Vagina (tissue), 2 donors: Measurements from ENCODE around the gene HGF. TPM values are rescaled to one million over a fixed set of nuclear protein-coding genes. Genes with fewer than 3 reads are reported as not detected.

Source experiments
- DNase-seq, 2 donors: peaks; one replicate each; pipeline ENCODE4 v3.0.0-alpha.2; 2017; ENCODE audit errors: extremely low spot score in 2 of 2
- H3K27ac ChIP-seq: fragments of 200-600 bp; sonication (generic); one replicate; pipeline ENCODE4 v1.5.1; 2019
- H3K27me3 ChIP-seq: fragments of 200-600 bp; sonication (generic); one replicate; pipeline ENCODE4 v1.5.1; 2019
- H3K36me3 ChIP-seq, 2 donors: fragments of 200-600 bp; sonication (generic); one replicate each; pipeline ENCODE4 v1.5.1; 2017 to 2019
- H3K4me1 ChIP-seq: fragments of 200-600 bp; sonication (generic); one replicate; pipeline ENCODE4 v1.5.1; 2019
- H3K4me3 ChIP-seq, 2 donors: fragments of 200-600 bp; sonication (generic); 1 replicate in 1 of 2; 2 replicates in 1 of 2; pipeline ENCODE4 v1.5.1; 2016 to 2019
- H3K9me3 ChIP-seq: fragments of 200-600 bp; sonication (generic); one replicate; pipeline ENCODE4 v1.5.1; 2019
- POLR2A ChIP-seq, 2 donors: fragments of 450-650 bp; IDR thresholded peaks; one replicate each; pipeline ENCODE4 v1.6.1; 2017; ENCODE audit warnings: antibody characterized with exemption in 2 of 2, mild to moderate bottlenecking in 2 of 2, moderate library complexity in 2 of 2
- POLR2AphosphoS5 ChIP-seq, 2 donors: sonication (generic); formaldehyde crosslinking; IDR thresholded peaks; one replicate each; pipeline ENCODE4 v1.9.0; 2017; ENCODE audit warnings: antibody characterized with exemption in 2 of 2, mild to moderate bottlenecking in 2 of 2, low read depth in 1 of 2; ENCODE audit not compliant: insufficient read depth in 1 of 2
- intact Hi-C: fragments of 100-400 bp; cut with DNase I; formaldehyde crosslinking; loops from one replicate; pipeline ENCODE4 v1.15.1; 2023
- total RNA-seq: library from RNA; depleted of rRNA; stranded (reverse); fragments of >200 nt; gene quantifications from one replicate; pipeline ENCODE4 v1.2.3, GENCODE V29; 2016
- TF ChIP-seq, protein P1 (sequence below), 3 experiments: fragments of 450-650 bp in 2 of 3; fragments of 200-600 bp in 1 of 3; sonication (generic) in 1 of 3; IDR thresholded peaks; one replicate each; pipeline ENCODE4 v1.5.1; 2017 to 2019; ENCODE audit warnings: antibody characterized with exemption in 3 of 3, mild to moderate bottlenecking in 2 of 3, moderate library complexity in 2 of 3

The HGF gene
- total RNA-seq, 1 donor from 2014 or later: 15.0 TPM

DNA sequence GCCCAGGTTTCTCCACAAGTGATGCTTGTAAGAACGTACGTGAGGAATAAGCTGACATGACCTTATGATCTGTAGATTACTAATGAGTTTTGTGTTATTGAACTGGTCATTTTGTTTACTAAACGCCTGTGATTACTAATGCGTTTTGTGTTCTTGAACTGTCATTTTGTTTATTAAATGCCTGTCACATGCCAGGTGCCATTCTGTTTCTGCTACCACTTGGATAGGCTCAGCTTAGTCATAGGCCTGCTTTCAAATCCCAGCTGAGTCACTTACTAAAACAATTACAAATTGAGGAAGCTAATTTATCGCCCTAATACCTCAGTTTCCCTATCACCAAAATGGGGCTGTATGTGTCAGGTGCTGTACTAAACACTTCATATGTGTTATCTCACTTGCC lies 4.7 kb upstream of the HGF start:
- TF ChIP-seq POLR2AphosphoS5 (IDR thresholded peaks at IDR 0.05; ENCODE audit: insufficient read depth in 1 of 2, low read depth in 1 of 2) (no peak), POLR2A (IDR thresholded peaks at IDR 0.05) (no peak)
- TF ChIP-seq, protein P1, sequence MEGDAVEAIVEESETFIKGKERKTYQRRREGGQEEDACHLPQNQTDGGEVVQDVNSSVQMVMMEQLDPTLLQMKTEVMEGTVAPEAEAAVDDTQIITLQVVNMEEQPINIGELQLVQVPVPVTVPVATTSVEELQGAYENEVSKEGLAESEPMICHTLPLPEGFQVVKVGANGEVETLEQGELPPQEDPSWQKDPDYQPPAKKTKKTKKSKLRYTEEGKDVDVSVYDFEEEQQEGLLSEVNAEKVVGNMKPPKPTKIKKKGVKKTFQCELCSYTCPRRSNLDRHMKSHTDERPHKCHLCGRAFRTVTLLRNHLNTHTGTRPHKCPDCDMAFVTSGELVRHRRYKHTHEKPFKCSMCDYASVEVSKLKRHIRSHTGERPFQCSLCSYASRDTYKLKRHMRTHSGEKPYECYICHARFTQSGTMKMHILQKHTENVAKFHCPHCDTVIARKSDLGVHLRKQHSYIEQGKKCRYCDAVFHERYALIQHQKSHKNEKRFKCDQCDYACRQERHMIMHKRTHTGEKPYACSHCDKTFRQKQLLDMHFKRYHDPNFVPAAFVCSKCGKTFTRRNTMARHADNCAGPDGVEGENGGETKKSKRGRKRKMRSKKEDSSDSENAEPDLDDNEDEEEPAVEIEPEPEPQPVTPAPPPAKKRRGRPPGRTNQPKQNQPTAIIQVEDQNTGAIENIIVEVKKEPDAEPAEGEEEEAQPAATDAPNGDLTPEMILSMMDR (IDR thresholded peaks at IDR 0.05): no peak
- no peak for DNase-seq
- peaks cover 10% of the 10 kb centered on the region for H3K4me1 ChIP-seq
- intact Hi-C loops: no loop called here
- H3K36me3 ChIP-seq: no peaks in the 10 kb centered on the region
- no peaks in the 10 kb centered on the region for H3K9me3 ChIP-seq
- H3K27me3 ChIP-seq: no peaks in the 10 kb centered on the region
- no peak overlapping the region for H3K27ac ChIP-seq
- no peak overlapping the region for H3K4me3 ChIP-seq

DNA sequence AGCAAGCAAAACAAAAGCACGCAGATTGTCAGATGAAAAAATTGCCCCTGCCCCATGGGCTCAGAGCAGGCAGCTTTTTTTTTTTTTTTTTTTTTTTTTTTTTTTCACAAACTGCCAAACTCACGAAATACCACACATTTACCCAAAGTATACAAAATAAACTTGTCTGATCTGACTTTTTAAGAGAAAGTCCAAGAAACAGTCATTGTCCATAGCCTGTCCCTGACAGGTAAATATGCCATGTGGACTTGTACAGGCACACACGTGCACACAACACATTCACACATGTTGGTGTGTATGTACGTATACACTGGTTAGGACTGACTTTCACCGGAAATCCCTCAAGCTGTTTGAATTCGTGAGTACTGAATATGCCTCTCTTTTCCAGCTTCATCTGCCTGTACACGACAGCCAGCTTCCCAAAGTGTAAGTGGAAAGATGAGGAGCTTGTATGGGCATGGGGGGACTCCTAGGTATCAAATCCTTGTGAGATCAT lies 929 bp upstream of the HGF start:
- peaks cover 28% of the 10 kb centered on the region for H3K4me1 ChIP-seq
- H3K4me3 ChIP-seq: peak overlapping the region; percentile 44 to 47
- intact Hi-C loops: no loop called here
- H3K27me3 ChIP-seq: no peaks in the 10 kb centered on the region
- no peaks in the 10 kb centered on the region for H3K36me3 ChIP-seq
- no peaks in the 10 kb centered on the region for H3K9me3 ChIP-seq
- DNase-seq: no peak
- TF ChIP-seq, protein P1 (IDR thresholded peaks at IDR 0.05): no peak
- H3K27ac ChIP-seq: peak overlapping the region; percentile 82

DNA sequence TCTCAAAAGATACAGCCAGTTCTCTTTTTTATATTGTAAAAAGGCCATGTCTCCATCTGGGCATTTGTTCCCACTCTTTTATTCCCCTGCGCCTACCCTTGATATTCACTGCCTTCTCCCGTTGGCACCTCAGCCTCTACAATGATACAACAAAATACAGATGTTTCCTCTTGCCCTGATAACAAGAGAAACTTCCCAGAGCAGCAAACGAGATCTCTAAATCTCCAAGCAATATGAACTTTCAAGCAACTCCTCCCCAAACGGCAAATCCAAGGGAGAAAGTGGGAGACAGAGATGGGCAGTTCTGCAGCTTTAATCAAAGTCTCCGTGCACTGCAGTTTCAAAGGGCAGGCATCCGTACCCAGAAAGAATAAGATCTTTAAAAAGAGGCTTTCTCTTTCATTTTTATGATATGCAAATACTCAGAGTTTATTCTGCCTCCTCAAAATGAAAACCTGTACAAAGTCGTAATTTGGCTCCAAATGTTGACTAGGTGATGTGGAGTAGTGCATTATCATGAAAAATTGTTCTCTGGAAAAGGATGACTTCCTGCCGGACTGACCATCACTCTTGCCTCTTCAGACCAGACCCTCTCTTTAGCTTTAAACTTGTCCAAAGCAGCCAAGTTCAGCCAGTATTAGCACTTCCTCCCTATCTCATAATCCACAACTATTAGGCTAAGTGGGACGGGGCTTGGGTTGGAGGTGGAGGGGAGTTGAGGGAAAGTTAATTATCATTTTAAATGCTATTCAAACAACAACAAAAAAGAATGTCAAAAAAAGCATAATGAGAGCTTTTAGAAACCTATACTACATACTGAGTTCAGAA lies 682 bp downstream of the HGF start:
- no peak for DNase-seq
- Histone ChIP-seq H3K4me1 (peaks cover 35% of the 10 kb centered on the region), H3K27me3 (no peaks in the 10 kb centered on the region), H3K4me3 (peak overlapping the region; percentile 44 to 47), H3K27ac (peak overlapping the region; percentile 82), H3K9me3 (no peaks in the 10 kb centered on the region), H3K36me3 (no peaks in the 10 kb centered on the region)
- TF ChIP-seq POLR2AphosphoS5 (IDR thresholded peaks at IDR 0.05; ENCODE audit: insufficient read depth in 1 of 2, low read depth in 1 of 2) (no peak), POLR2A (IDR thresholded peaks at IDR 0.05) (no peak)
- TF ChIP-seq, protein P1 (IDR thresholded peaks at IDR 0.05): no peak
- intact Hi-C loops: no loop called here

DNA sequence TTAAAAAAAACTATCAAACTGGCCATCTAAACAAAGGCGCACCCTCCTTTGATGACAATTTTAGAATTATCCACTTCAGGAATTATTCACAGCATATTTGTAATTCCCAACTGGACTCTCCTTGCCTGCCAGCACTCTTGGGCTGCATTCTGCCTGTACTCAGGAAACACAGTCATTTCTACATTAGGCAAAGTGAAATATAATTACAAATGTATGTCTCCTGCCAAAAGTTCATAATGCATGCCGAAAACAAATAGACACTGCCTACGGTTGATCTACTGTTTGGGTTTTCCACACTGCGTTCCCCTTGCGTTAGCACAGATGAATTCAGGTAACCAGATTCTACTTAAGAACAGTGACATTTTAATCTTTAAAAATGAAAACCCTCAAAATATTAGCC lies 1.9 kb downstream of the HGF start:
- H3K27ac ChIP-seq: no peak overlapping the region
- intact Hi-C loops: no loop called here
- TF ChIP-seq, protein P1 (IDR thresholded peaks at IDR 0.05): no peak
- TF ChIP-seq POLR2A (IDR thresholded peaks at IDR 0.05) (no peak), POLR2AphosphoS5 (IDR thresholded peaks at IDR 0.05; ENCODE audit: insufficient read depth in 1 of 2, low read depth in 1 of 2) (no peak)
- H3K9me3 ChIP-seq: no peaks in the 10 kb centered on the region
- peaks cover 41% of the 10 kb centered on the region for H3K4me1 ChIP-seq
- H3K27me3 ChIP-seq: no peaks in the 10 kb centered on the region
- DNase-seq: no peak
- peak overlapping the region; percentile 44 to 47 for H3K4me3 ChIP-seq
- no peaks in the 10 kb centered on the region for H3K36me3 ChIP-seq

DNA sequence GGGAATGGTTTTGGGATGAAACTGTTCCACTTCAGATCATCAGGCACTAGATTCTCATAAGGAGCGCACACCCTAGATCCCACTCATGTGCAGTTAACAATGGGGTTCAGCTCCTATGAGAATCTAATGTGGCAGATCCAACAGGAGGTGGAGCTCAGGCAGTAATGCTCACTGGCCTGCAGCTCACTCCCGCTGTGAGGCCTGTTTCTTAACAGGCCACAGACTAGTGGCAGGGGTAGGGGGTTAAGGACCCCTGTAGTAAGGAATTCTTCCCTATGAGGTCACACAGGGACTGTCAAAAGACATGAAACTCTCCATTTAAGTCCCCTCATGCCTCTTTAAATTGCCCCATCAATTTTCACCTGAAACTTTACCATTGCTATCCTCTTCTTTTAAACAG lies 8.0 kb downstream of the HGF start:
- H3K4me3 ChIP-seq: no peak overlapping the region
- H3K27me3 ChIP-seq: no peaks in the 10 kb centered on the region
- intact Hi-C loops: no loop called here
- TF ChIP-seq, protein P1 (IDR thresholded peaks at IDR 0.05): no peak
- TF ChIP-seq POLR2AphosphoS5 (IDR thresholded peaks at IDR 0.05; ENCODE audit: insufficient read depth in 1 of 2, low read depth in 1 of 2) (no peak), POLR2A (IDR thresholded peaks at IDR 0.05) (no peak)
- no peaks in the 10 kb centered on the region for H3K9me3 ChIP-seq
- H3K27ac ChIP-seq: no peak overlapping the region
- H3K36me3 ChIP-seq: no peaks in the 10 kb centered on the region
- H3K4me1 ChIP-seq: peaks cover 16% of the 10 kb centered on the region
- DNase-seq: no peak
